Stimulated activated naive CD8-positive, alpha-beta T cell treated with anti-CD3 and anti-CD28 coated beads, Interleukin-15, amount 100 ng/mL, for 72 hours (primary cell): Measurements from ENCODE around the gene CHSY3.

Experiments used
- ATAC-seq: fragments of 150-1000 bp; cut with Tn5 transposase; 2 replicates; pipeline ENCODE4 v1.10.0; 2021; ENCODE audit warnings: mild to moderate bottlenecking, moderate library complexity
- DNase-seq, 2 donors: peaks; one replicate each; pipeline ENCODE4 v3.0.0; 2021 to 2022
- H3K27ac Mint-ChIP-seq, 2 donors: one replicate each; pipeline ENCODE4 v1.8.0; 2022; ENCODE audit warnings: mild to moderate bottlenecking in 2 of 2, mixed read lengths in 2 of 2, moderate library complexity in 2 of 2
- H3K27me3 Mint-ChIP-seq: one replicate; pipeline ENCODE4 v1.8.0; 2022; ENCODE audit warnings: mixed read lengths
- H3K4me1 Mint-ChIP-seq: one replicate; pipeline ENCODE4 v1.8.0; 2022; ENCODE audit warnings: mild to moderate bottlenecking, mixed read lengths
- H3K4me3 Mint-ChIP-seq, 2 donors: one replicate each; pipeline ENCODE4 v1.8.0; 2022; ENCODE audit warnings: mild to moderate bottlenecking in 2 of 2, mixed read lengths in 2 of 2, moderate library complexity in 1 of 2
- H3K9me3 Mint-ChIP-seq, 2 donors: one replicate each; pipeline ENCODE4 v1.8.0; 2022; ENCODE audit warnings: mixed read lengths in 2 of 2

The CHSY3 gene

DNA sequence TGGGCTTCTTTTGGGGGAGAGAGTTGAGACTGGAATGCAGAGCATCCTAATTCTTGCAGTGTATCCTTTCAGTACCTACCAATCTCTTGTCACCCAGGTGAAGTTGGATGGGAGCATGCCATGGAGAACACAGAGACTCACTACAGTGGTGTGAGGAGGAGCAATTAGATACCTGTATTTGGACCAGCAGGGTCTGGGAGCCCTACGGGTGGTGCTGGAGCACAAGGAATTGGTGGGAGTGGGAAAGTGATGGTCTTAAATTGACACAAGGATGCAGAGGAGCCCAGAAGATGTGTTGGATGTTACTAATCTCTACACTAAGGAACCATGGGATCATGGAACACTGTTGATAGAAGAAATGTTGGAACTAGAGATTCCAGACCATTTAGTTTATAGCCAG, 212.7 kb downstream of the CHSY3 start:
- Mint-ChIP-seq H3K4me1 (no peaks in the 10 kb centered on the region), H3K27ac (no peak overlapping the region), H3K9me3 (no peaks in the 10 kb centered on the region), H3K4me3 (no peak overlapping the region), H3K27me3 (peaks cover 16% of the 10 kb centered on the region)
- ATAC-seq: no peak
- no peak for DNase-seq

DNA sequence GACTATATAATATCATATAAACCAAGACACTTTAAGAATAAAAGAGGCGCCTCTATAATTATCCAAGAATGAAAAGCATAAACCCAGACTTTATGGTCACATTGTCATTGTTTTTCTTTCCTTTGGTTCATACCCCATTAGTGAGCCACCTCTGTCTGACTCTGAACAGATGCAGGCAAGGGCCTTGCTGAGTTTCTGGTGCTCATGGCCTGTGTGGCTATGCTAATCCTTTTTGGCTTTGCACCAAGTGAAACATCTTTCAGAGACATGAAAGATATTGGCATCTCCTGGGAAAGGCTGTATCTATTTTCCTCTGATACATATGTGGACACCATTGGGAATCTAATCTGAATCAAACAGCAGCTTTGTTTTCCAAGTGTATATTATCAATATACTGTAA, 222.5 kb downstream of the CHSY3 start:
- ATAC-seq (no peak), DNase-seq (no peak)
- H3K27me3 Mint-ChIP-seq: peaks cover 16% of the 10 kb centered on the region
- H3K4me3 Mint-ChIP-seq: no peak overlapping the region
- H3K9me3 Mint-ChIP-seq: no peaks in the 10 kb centered on the region
- H3K4me1 Mint-ChIP-seq: no peaks in the 10 kb centered on the region
- no peak overlapping the region for H3K27ac Mint-ChIP-seq

DNA sequence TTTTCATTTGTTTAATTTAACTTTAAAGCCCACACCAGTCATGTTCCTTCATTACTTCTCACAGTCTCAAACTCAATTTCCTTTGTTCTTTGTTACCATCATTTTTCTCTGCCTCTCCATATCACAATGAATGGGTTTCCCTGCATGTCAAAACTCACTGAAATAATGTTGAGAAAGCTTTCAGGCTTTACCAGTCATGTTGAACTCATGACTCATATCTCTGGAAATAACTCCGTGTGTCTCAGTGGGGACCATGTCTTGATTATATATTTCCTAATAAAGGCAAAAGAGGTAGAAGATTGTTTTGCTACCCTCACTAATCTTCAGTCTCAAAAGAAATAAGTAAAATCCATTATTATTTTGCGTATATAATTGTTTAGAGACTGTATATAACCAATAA, 231.2 kb downstream of the CHSY3 start:
- no peaks in the 10 kb centered on the region for H3K4me1 Mint-ChIP-seq
- peaks cover 8% of the 10 kb centered on the region for H3K27me3 Mint-ChIP-seq
- DNase-seq (no peak), ATAC-seq (no peak)
- H3K27ac Mint-ChIP-seq: no peak overlapping the region
- no peaks in the 10 kb centered on the region for H3K9me3 Mint-ChIP-seq
- H3K4me3 Mint-ChIP-seq: no peak overlapping the region

DNA sequence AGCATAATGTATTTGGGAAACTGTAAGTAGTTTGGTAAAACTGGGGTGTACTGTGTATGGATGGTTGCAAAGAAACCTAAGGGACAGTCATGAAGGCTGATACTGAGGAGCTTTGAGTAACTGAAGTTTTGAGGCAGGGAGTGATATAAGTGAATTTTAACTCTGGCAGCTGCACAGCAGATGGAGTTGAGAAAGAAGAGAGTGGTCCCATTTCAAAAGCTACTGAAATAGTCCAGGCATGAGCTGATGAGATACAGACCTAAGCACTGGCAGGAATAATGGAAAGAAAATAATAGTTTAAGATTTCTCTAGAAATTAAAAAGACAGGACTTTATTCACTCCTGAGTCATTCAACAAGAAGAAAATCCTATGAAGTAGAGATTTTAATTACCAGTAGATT, 232.0 kb downstream of the CHSY3 start:
- ATAC-seq (no peak), DNase-seq (no peak)
- Mint-ChIP-seq H3K27ac (no peak overlapping the region), H3K4me1 (no peaks in the 10 kb centered on the region), H3K27me3 (no peaks in the 10 kb centered on the region), H3K4me3 (no peak overlapping the region), H3K9me3 (no peaks in the 10 kb centered on the region)

DNA sequence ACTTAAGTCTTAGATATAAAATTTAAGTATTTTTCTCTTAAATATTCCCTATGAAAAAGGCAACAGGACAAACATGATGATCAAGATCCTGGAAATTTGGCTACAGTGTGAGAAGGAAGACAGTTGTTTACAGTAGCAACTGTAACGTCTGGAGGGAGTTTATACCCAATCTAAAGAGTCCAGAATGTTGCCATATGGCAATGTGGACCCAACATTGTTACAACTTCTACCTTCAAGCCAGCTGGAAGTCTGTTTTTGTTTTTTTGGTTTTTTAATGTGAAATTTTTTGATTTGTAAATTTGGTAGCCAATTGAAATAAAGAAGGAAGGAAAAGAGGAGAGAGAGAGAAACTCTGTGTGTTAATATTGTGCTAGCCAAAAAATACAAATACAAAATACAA, 233.4 kb downstream of the CHSY3 start:
- H3K27ac Mint-ChIP-seq: no peak overlapping the region
- no peaks in the 10 kb centered on the region for H3K27me3 Mint-ChIP-seq
- ATAC-seq: no peak
- no peak for DNase-seq
- H3K9me3 Mint-ChIP-seq: no peaks in the 10 kb centered on the region
- no peak overlapping the region for H3K4me3 Mint-ChIP-seq
- no peaks in the 10 kb centered on the region for H3K4me1 Mint-ChIP-seq

DNA sequence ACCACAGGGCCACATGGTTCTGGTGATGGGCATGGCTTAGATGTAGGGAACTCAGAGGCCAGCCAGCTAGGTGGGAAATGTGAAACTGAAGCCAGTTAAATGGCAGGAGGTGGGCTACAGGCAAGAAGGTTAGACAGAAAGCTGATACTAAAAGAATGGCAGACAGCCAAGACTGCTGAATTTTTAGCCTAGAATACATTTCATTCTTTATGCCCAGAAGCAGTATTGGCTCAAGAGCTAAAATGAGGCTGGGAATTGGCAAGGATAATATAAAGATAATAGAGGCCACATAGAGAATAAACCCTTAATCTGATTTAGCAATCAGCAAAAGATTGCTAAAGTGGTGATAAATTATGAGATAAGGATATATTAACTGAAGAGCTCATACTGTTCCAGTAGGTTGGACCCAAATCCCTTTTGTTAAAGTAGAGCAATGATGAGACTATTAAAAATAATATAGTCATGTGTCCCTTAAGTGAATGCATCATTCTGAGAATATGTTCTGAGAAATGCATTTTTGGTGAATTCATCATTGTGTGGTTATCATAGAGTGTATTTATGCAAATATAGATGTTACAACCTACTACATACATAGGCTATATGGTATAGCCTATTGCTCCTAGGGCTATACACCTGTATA, 234.3 kb downstream of the CHSY3 start:
- ATAC-seq: no peak
- Mint-ChIP-seq H3K27me3 (no peaks in the 10 kb centered on the region), H3K27ac (no peak overlapping the region), H3K4me3 (no peak overlapping the region), H3K9me3 (no peaks in the 10 kb centered on the region), H3K4me1 (no peaks in the 10 kb centered on the region)
- DNase-seq: no peak

DNA sequence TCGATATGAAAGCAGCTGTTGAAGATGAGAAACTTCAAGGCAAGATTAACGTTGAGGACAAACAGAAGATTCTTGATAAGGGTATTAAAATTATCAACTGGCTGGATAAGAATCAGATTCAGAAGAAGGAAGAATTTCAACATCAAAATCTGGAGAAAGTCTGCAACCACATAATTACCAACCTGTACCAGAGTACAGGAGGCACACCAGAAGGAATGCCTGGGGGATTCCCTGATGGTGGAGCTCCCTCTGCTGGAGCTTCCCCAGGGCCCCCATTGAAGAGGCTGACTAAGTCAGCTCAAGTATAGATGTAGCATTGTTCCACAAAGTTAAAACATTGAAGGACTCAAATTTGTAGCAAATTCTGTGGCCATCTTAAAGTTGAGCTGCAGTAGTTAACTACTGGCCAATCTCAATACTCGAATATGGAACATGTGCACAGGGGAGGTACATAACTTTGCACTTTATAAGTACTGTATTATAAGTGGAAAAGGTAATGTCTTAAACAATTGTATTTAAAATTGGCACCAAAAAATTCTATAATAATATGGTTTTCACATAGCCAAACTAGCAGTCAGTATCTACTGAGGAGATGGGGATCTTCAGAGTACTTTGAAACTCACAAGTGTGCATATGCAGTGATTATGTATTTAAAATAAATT, 237.5 kb downstream of the CHSY3 start:
- Mint-ChIP-seq H3K4me1 (no peaks in the 10 kb centered on the region), H3K27me3 (no peaks in the 10 kb centered on the region), H3K4me3 (no peak overlapping the region), H3K27ac (no peak overlapping the region), H3K9me3 (no peaks in the 10 kb centered on the region)
- no peak for ATAC-seq
- no peak for DNase-seq

DNA sequence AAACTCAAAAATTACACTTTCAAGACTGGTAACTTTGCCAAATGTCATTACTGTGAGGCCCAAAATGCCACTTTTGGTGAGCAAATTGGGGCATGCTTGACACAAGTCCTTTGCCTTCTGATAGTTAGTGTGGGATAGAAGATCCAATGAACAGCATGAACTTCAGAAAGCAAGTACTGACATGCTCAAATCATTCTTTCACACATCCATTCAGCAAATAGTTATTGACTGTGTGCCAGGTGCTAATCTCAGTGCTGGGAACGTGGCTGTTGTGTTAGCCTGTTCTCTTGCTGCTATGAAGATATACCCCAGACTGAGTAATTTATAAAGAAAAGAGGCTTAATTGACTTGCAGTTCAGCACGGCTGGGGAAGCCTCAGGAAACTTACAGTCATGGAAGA, 247.0 kb downstream of the CHSY3 start:
- DNase-seq: no peak

DNA sequence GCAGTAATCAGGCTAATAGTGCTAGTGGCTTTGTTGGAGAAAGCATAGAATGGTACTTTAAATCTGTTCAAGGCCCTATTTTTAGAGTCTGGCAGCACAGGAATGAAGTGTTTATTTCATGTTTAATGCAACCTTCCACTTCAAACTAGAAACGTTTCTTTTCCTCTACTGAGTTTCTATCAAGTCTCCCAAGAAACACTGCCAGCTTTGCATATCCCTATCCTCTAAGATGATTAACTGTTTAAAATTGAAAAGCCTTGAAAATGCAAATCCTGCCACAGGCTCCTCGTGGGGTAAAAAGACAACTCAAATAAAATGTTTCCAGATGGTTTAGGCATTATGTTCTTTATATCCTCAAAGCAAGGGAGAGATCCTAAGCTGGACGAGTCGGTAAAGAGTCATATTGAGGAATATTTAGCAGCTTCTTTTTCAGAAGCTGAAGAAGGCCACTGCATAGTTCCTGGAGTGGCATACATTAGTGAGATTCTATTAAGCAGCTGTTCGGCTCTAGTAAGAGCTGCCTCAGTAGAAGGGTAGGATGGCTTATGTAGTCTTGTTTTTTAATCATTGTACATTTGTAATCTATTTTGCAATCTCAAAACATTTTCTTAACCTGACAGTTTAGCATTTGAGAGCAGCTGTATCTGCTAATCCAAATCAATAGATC, 251.2 kb downstream of the CHSY3 start:
- Mint-ChIP-seq H3K27ac (no peak overlapping the region), H3K9me3 (no peaks in the 10 kb centered on the region), H3K4me3 (no peak overlapping the region), H3K27me3 (no peaks in the 10 kb centered on the region), H3K4me1 (no peaks in the 10 kb centered on the region)
- DNase-seq (no peak), ATAC-seq (no peak)

More for the DNA sequence above, 247.0 kb downstream of the CHSY3 start:
- H3K27me3 Mint-ChIP-seq: no peaks in the 10 kb centered on the region
- H3K4me1 Mint-ChIP-seq: no peaks in the 10 kb centered on the region
- H3K9me3 Mint-ChIP-seq: no peaks in the 10 kb centered on the region
- H3K27ac Mint-ChIP-seq: no peak overlapping the region
- H3K4me3 Mint-ChIP-seq: no peak overlapping the region
- no peak for ATAC-seq

DNA sequence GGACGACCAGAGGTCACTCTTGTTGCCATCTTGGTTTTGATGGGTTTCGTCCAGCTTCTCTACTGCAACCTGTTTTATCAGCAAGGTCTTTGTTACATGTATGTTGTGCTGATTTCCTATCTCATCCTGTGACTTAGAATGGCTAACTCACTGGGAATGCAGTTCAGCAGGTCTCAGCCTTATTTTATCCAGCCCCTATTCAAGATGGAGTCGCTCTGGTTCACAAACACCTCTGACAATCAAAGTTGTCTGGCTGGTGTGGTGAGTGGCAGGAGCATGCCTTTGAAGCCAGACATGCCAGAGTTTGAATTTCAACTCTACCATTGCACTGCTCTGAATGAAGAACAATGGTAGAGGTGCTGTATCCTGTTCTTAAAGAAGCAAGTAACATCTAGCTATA, 253.8 kb downstream of the CHSY3 start:
- no peak for ATAC-seq
- H3K27me3 Mint-ChIP-seq: no peaks in the 10 kb centered on the region
- no peaks in the 10 kb centered on the region for H3K9me3 Mint-ChIP-seq
- DNase-seq: no peak
- no peak overlapping the region for H3K27ac Mint-ChIP-seq
- no peaks in the 10 kb centered on the region for H3K4me1 Mint-ChIP-seq
- no peak overlapping the region for H3K4me3 Mint-ChIP-seq

DNA sequence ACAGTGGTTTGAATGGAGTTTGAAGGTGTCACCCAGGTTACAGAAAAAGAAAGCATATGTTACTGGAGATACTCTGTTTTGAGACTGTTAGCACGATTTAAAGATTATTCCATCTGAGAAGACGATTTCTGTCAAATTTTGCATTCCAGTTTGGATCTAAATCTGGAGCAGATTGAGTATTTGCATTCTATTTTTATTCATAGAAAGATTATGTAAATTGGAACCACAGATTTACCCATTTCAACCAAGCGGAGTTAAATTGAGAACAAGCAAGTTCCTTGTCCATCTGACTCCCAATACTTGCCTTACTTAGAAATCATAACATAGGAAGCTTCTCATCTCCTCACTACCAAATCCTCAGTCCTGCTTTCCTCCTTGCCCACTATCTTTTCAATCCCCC, 255.7 kb downstream of the CHSY3 start:
- ATAC-seq: no peak
- DNase-seq: no peak
- Mint-ChIP-seq H3K4me1 (no peaks in the 10 kb centered on the region), H3K27ac (no peak overlapping the region), H3K27me3 (peaks cover 5% of the 10 kb centered on the region), H3K4me3 (no peak overlapping the region), H3K9me3 (no peaks in the 10 kb centered on the region)

DNA sequence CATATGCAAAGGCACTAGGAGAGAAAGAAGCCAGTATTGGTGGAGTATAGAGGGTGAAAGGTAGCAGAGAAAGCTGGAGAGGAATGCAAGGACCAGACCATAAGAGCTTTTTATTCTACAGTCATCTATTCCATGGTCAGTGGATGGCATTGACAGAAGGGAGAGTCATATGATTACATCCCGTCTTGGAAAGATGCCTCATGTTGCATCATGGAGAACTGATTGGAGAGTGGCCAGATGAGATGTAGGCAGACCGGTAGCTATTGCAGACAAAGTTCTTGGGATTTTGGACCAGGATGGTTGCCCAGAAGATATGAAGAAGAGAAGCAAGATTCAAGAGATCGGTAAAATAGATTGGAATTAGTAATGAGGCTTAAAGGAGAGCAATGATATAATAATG, 260.7 kb downstream of the CHSY3 start:
- H3K27ac Mint-ChIP-seq: no peak overlapping the region
- no peaks in the 10 kb centered on the region for H3K4me1 Mint-ChIP-seq
- no peak for DNase-seq
- ATAC-seq: no peak
- no peak overlapping the region for H3K4me3 Mint-ChIP-seq
- H3K27me3 Mint-ChIP-seq: peaks cover 5% of the 10 kb centered on the region
- H3K9me3 Mint-ChIP-seq: no peaks in the 10 kb centered on the region

DNA sequence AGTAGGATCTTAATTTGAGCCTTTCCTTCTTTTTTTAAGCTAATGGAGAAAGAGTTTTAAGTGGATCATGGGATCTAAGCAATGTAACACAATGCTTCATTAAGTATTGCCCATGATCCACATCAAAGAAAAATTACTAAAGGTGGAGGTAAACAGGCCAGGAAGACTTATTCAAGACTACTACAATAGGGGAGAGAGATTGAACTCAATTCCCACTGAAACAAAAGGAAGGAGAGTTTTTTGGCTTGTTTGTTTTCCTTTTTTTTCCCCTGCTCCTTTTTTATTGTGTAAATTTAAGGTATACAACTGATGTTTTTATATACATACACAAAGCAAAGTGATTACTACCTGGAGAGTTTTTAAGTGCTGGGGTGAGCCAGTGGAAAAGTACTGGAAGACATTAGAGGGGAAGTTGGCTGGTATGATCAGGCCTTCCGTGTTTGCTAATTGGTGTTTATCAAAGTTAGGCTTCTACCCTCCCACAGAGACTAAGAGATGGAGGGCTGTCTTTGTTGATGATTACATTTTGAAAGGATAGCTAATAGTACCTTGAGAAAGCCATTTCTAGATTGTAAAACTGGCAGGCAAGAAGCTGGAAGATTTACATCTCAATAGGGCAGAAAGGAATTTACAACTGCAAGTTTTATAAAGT, 262.7 kb downstream of the CHSY3 start:
- no peak overlapping the region for H3K27ac Mint-ChIP-seq
- H3K4me3 Mint-ChIP-seq: no peak overlapping the region
- peaks cover 5% of the 10 kb centered on the region for H3K27me3 Mint-ChIP-seq

DNA sequence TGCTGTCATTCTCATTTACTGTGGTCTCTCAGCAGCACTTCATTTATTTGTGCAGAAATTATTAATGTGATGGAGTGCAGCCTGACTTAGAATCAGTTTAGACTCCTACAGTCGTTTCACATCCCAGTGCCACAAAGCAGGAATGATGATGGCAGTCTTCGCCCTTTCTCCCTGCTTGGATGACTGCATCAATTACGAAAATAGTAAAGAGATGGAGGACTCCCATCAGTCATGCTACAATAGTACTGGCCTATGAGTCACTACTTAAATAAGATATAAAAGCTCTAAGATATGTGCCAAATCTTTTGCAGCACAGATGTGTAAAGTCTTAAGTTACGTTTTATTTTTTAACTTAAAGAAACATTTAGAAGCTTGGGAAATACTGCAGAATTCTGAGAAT, 263.9 kb downstream of the CHSY3 start:
- H3K27ac Mint-ChIP-seq: no peak overlapping the region
- no peak overlapping the region for H3K4me3 Mint-ChIP-seq
- H3K4me1 Mint-ChIP-seq: no peaks in the 10 kb centered on the region
- H3K27me3 Mint-ChIP-seq: peaks cover 5% of the 10 kb centered on the region
- H3K9me3 Mint-ChIP-seq: no peaks in the 10 kb centered on the region
- no peak for DNase-seq
- no peak for ATAC-seq

More for the DNA sequence above, 262.7 kb downstream of the CHSY3 start:
- ATAC-seq (no peak), DNase-seq (no peak)
- H3K4me1 Mint-ChIP-seq: no peaks in the 10 kb centered on the region
- H3K9me3 Mint-ChIP-seq: no peaks in the 10 kb centered on the region

DNA sequence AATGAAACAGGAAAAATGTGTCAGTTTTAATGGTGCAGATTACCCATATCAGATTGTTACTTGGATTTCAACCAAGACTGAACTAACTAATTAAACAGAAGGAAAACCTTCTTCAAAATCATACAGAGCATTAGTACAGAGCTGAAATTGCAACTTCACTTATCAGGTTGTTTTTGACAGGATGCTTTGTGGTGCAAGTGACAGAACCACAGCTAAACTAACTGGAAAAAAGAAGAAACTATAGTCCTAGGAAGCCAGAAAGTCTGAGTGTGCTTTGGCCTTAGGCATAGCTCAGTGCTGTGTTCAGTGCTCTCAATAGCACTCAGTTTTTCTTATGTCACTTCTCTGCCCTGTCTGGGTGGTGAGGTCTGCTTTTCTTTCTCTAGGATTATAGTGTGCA, 267.4 kb downstream of the CHSY3 start:
- no peak for DNase-seq
- no peaks in the 10 kb centered on the region for H3K27me3 Mint-ChIP-seq
- no peak overlapping the region for H3K27ac Mint-ChIP-seq
- no peaks in the 10 kb centered on the region for H3K4me1 Mint-ChIP-seq
- no peak overlapping the region for H3K4me3 Mint-ChIP-seq
- no peaks in the 10 kb centered on the region for H3K9me3 Mint-ChIP-seq
- ATAC-seq: no peak

DNA sequence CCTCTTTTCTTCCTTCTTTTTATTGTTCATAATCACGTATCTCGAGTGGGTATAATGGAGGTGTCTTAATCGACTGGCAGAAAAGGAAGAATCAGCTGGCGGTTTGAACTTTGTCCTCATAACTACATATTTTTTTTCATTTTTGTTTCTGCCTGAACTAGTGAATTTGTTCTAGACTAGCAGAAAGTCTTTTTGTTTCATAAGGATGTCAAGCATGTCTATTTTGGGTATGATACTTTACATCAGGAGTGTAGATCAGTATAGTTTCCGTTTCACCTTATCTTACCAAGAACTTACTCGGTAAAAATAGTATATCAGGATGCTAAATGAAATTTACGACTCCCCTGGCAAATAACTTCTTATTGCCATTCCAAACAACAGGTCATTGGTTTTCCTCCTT, 278.9 kb downstream of the CHSY3 start:
- peaks cover 10% of the 10 kb centered on the region for H3K27me3 Mint-ChIP-seq
- H3K4me3 Mint-ChIP-seq: no peak overlapping the region

More for the DNA sequence above, 278.9 kb downstream of the CHSY3 start:
- no peak overlapping the region for H3K27ac Mint-ChIP-seq
- no peaks in the 10 kb centered on the region for H3K4me1 Mint-ChIP-seq
- no peaks in the 10 kb centered on the region for H3K9me3 Mint-ChIP-seq
- no peak for ATAC-seq
- DNase-seq: no peak
